D721Med (cell line): ENCODE data around the gene PSMB4.
"Not testable (repeated sequence)": the region's sequence is repeated elsewhere in the genome, so short reads cannot be mapped to it uniquely, and the experiment has no call there.

ENCODE experiments used
- DNase-seq: peaks from one replicate; pipeline ENCODE4 v3.0.0; 2011; ENCODE audit warnings: low spot score; ENCODE audit not compliant: insufficient read length
- FAIRE-seq: peaks from 2 replicates; lab custom pipeline; 2011; peaks lifted over from hg19 to GRCh38; lab: Jason Lieb, UNC
- CTCF ChIP-seq: IDR thresholded peaks from 2 replicates; pipeline ENCODE4 v1.5.1; 2012; ENCODE audit warnings: mild to moderate bottlenecking, control low read depth; ENCODE audit not compliant: insufficient read depth; ENCODE audit errors: missing control alignments

PSMB4 gene

GRCh38 chr1:151372058-151372934 lies 27.1 kb upstream of the PSMB4 start, which contains the start of gene SELENBP1:
SELENBP1 (minus strand) TSS chr1:151372705; CDS start chr1:151372641, 64 bp downstream.
- FAIRE-seq: no peak
- no peak for DNase-seq
- no peak for TF ChIP-seq CTCF

- FAIRE-seq (no peak), DNase-seq (no peak)
- no peak for TF ChIP-seq CTCF
These were observed 26.2 kb upstream of the PSMB4 start for GRCh38 chr1:151373196-151373595.

- DNase-seq (no peak), FAIRE-seq (no peak)
- no peak for TF ChIP-seq CTCF
These were observed 22.1 kb upstream of the PSMB4 start for GRCh38 chr1:151377150-151377884.

- DNase-seq (no peak), FAIRE-seq (no peak)
- TF ChIP-seq CTCF: no peak
These were observed 14.8 kb upstream of the PSMB4 start for GRCh38 chr1:151384584-151384983.

GRCh38 chr1:151386002-151386401 lies 13.4 kb upstream of the PSMB4 start:
- DNase-seq (no peak), FAIRE-seq (no peak)
- no peak for TF ChIP-seq CTCF

GRCh38 chr1:151390221-151391078 lies 8.9 kb upstream of the PSMB4 start:
- DNase-seq, FAIRE-seq: not testable (repeated sequence)

- TF ChIP-seq CTCF: no peak
- no peak for FAIRE-seq
These were observed 8.3 kb upstream of the PSMB4 start for GRCh38 chr1:151391079-151391563.

More at GRCh38 chr1:151391079-151391563, 8.3 kb upstream of the PSMB4 start:
- DNase-seq: no peak
